BJ (cell line): ENCODE measurements around the gene METTL15. TPM values are rescaled to one million over a fixed set of nuclear protein-coding genes. Genes with fewer than 3 reads are reported as not detected.
"Not testable (repeated sequence)": the region's sequence is repeated elsewhere in the genome, so short reads cannot be mapped to it uniquely, and the experiment has no call there.

Source experiments
- CTCF ChIA-PET: fragments of 350-600 bp; formaldehyde crosslinking; extraction: SDS; loops from one replicate; lab custom pipeline; 2021; ENCODE audit warnings: antibody characterized with exemption, inconsistent platforms; lab: Yijun Ruan, JAX
- POLR2A ChIA-PET: fragments of 300-600 bp; sonication (Branson Sonifier 250); formaldehyde crosslinking; extraction: SDS; loops from one replicate; lab custom pipeline; 2021; ENCODE audit warnings: antibody characterized with exemption; lab: Charles Lee
- DNase-seq: peaks from one replicate; pipeline ENCODE4 v3.0.0-alpha.2; 2011; ENCODE audit warnings: low read depth
- H3K27me3 ChIP-seq: 2 replicates; pipeline ENCODE4 v1.6.0; 2011; ENCODE audit warnings: low read length; ENCODE audit not compliant: control insufficient read depth, insufficient read depth
- H3K36me3 ChIP-seq: 2 replicates; pipeline ENCODE4 v1.5.1; 2011; ENCODE audit warnings: low read length; ENCODE audit not compliant: control insufficient read depth, insufficient read depth
- H3K4me3 ChIP-seq: 2 replicates; pipeline ENCODE4 v1.5.1; 2011; ENCODE audit warnings: low read depth, mild to moderate bottlenecking, control low read depth, low read length
- polyA plus RNA-seq: library from polyadenylated mRNA; depleted of rRNA; stranded (reverse); fragments of >200 nt; gene quantifications from 2 replicates; pipeline ENCODE4 v1.2.3, GENCODE V29; 2011
- TF ChIP-seq, protein P1 (sequence below): IDR thresholded peaks from 2 replicates; pipeline ENCODE4 v1.5.1; 2011; ENCODE audit warnings: low read depth, mild to moderate bottlenecking, control low read depth, inconsistent platforms, low read length, moderate library complexity; ENCODE audit not compliant: insufficient read depth

The METTL15 gene
- polyA plus RNA-seq, 1 experiment: 7.0 TPM

DNA sequence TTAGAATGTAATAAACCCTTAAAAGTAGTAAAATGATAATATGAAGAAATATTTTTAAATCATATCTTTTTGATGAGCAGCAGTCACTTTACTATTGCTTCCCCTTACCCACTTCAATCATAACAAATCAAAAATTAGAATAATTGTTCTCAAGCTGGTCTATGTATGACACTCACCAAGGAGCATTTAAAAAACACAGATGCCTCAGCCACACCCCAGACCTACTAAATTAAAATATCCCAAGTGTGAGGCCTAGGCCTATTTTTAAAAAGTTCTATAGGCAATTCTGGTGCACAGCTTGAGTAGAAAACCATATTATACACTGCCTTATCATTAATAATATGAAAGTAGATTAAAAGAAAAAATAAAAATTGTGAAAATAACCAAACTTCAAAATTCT is 15.4 kb upstream of the METTL15 start:
- ChIA-PET POLR2A (interaction anchor here (0.5 to 0.6 kb wide), 2 partner anchors 8 to 13 kb away, joined by 3 to 4 read pairs; no protein-coding TSS in a partner anchor), CTCF (interaction anchor here (1.3 kb wide), 1 partner anchor 9 kb away, joined by 3 read pairs; no protein-coding TSS in a partner anchor)
- no peak for DNase-seq

DNA sequence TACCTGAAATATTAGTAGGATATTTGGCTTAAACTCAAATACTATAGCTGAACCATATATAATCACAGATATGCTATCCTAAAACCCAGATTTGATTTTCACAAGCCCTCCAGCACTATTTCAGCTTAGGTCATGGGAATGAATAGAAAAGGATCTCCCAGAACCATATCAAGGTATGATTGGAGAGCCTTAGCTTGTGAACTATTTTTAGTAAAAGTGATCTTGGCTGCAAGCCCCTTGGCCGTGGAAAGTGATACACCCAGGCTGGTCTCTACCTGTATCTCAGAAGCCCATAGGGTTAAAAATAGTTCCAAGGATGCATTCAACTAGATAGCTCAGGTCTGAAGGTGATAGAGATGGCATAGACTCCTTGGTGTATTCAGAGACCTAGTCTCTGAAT is 9.9 kb upstream of the METTL15 start:
- CTCF ChIA-PET: no interaction called here
- TF ChIP-seq, protein P1, sequence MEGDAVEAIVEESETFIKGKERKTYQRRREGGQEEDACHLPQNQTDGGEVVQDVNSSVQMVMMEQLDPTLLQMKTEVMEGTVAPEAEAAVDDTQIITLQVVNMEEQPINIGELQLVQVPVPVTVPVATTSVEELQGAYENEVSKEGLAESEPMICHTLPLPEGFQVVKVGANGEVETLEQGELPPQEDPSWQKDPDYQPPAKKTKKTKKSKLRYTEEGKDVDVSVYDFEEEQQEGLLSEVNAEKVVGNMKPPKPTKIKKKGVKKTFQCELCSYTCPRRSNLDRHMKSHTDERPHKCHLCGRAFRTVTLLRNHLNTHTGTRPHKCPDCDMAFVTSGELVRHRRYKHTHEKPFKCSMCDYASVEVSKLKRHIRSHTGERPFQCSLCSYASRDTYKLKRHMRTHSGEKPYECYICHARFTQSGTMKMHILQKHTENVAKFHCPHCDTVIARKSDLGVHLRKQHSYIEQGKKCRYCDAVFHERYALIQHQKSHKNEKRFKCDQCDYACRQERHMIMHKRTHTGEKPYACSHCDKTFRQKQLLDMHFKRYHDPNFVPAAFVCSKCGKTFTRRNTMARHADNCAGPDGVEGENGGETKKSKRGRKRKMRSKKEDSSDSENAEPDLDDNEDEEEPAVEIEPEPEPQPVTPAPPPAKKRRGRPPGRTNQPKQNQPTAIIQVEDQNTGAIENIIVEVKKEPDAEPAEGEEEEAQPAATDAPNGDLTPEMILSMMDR: no peak
- no peaks in the 10 kb centered on the region; the same call in 1 of the 2 replicates for H3K36me3 ChIP-seq
- H3K4me3 ChIP-seq: no peak overlapping the region
- POLR2A ChIA-PET: no interaction called here
- no peak for DNase-seq
- no peaks in the 10 kb centered on the region for H3K27me3 ChIP-seq

More for the DNA sequence above, 15.4 kb upstream of the METTL15 start:
- H3K36me3 ChIP-seq: no peaks in the 10 kb centered on the region; the same call in 1 of the 2 replicates
- H3K4me3 ChIP-seq: no peak overlapping the region
- no peaks in the 10 kb centered on the region for H3K27me3 ChIP-seq
- TF ChIP-seq, protein P1: no peak

DNA sequence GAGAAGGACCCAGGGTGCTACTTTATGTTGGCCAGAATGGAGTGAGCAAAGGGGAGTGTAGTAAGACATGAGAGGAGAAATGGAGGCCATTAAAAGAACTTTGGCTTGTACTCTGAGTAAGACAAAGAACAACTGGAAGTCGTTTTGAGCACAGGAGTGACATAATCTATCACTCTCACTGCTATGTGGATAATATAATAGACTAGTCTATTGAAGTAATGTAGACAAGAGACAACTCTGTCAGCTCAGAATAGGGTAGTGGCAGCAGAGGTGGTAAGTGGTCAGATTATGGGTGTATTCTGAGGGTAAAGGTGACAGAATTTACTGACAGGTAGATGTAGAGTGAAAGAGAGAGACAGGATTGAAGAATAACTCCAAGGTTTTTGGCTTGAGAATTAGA is 8.5 kb upstream of the METTL15 start:
- ChIA-PET CTCF (interaction anchor here (1.5 kb wide), 1 partner anchor 399 kb away, joined by 3 read pairs; the partner anchor contains the start of gene BDNF), POLR2A (no interaction called here)
- H3K27me3 ChIP-seq: no peaks in the 10 kb centered on the region
- no peak for DNase-seq
- TF ChIP-seq, protein P1: no peak
- no peaks in the 10 kb centered on the region; the same call in 1 of the 2 replicates for H3K36me3 ChIP-seq
- H3K4me3 ChIP-seq: no peak overlapping the region

DNA sequence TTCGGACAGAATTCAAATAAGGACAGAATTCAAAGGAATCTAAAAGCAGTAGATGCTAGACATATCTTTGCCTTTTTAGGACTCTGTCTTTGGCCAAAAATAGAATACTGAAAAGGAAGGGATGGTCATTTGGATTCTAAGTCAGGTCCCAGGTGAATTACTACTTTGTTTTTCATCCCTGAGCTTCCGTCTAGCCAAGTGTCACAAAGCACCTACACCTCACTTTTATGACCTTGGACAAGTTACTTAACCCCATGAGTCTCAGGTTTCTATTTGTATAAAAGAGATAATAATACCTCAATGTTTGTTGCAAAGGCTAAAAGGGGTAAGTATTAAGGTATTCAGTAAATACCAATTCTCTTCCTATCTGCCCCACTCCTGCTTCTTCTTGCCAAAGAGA is 7.5 kb upstream of the METTL15 start:
- ChIA-PET POLR2A (interaction anchor here (0.8 kb wide), 1 partner anchor 8 kb away, joined by 3 read pairs; no protein-coding TSS in a partner anchor), CTCF (interaction anchor here (0.5 to 1.5 kb wide), 3 partner anchors 8 to 400 kb away, joined by 3 to 5 read pairs (median 3); partner anchors contain the start of gene BDNF)
- TF ChIP-seq, protein P1: no peak
- Histone ChIP-seq H3K27me3 (no peaks in the 10 kb centered on the region), H3K36me3 (no peaks in the 10 kb centered on the region), H3K4me3 (no peak overlapping the region)
- no peak for DNase-seq

DNA sequence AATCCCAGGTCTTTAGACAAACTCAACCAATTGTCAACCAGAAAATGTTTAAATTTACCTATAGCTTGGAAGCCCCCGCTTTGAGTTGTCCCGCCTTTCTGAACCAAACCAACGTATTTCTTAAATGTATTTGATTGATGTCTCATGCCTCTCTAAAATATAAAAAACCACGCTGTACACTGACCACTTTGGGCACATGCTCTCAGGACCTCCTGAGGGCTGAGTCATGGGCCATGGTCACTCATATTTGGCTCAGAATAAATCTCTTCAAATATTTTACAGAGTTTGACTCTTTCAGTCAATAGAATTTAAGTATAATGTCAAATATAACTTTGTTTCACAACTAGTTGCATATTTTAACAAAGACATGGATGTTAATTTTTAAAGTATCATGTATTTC is 5.9 kb upstream of the METTL15 start:
- CTCF ChIA-PET: interaction anchor here (1.5 kb wide), 1 partner anchor 10 kb away, joined by 3 read pairs; no protein-coding TSS in a partner anchor
- H3K27me3 ChIP-seq, H3K36me3 ChIP-seq, POLR2A ChIA-PET, DNase-seq, H3K4me3 ChIP-seq: not testable (repeated sequence)
